ENCODE results near the gene TMEM222. TPM values are rescaled to one million over a fixed set of nuclear protein-coding genes. Genes with fewer than 3 reads are reported as not detected.

Gene TMEM222
- total and polyA plus RNA-seq, 2 of the 4 experiments (the other 2 are of a cell fraction) = 19.9 to 54.1 TPM

- Histone ChIP-seq H3K56ac (ENCODE audit: extremely low read depth, insufficient read depth, low read length) (peak overlapping the region; percentile 89), H3K4me2 (ENCODE audit: low read depth, low read length) (peak overlapping the region; percentile 59), H2BK120ac (ENCODE audit: low read depth, low read length) (peak overlapping the region; percentile 100), H2AK5ac (ENCODE audit: low read depth, low read length) (peak overlapping the region; percentile 100), H3K36me3 (ENCODE audit: control insufficient read depth, insufficient read depth, low read length) (peaks cover 14% of the 10 kb centered on the region; the same call in 1 of the 2 replicates), H2BK20ac (ENCODE audit: low read depth, low read length) (peak overlapping the region; percentile 99), H3K4me1 (ENCODE audit: control insufficient read depth, insufficient read depth, low read length) (peaks cover 27% of the 10 kb centered on the region), H3K27ac (ENCODE audit: insufficient read depth, low read length) (peak overlapping the region; percentile 95), H3K9me1 (ENCODE audit: insufficient read depth, low read length) (peaks cover 13% of the 10 kb centered on the region), H3K79me1 (ENCODE audit: low read depth in 1 of 2, low read length in 2 of 2) (peaks cover 0 to 21% of the 10 kb centered on the region in 2 experiments; a peak in 2 of 4 replicates), H4K8ac (ENCODE audit: low read depth in 2 of 2, low read length in 2 of 2) (peak overlapping the region; percentile 99), H3K4ac (ENCODE audit: low read depth, low read length) (peak overlapping the region; percentile 100), H4K91ac (ENCODE audit: insufficient read depth, low read depth, low read length) (peak overlapping the region; percentile 99), H3K9me3 (ENCODE audit: control insufficient read depth, insufficient read depth, low read length) (no peaks in the 10 kb centered on the region), H2BK15ac (ENCODE audit: low read depth, low read length) (peak overlapping the region; percentile 98), H4K5ac (ENCODE audit: low read depth, low read length) (peak overlapping the region; percentile 96), H3K27me3 (ENCODE audit: control insufficient read depth, insufficient read depth, low read length) (no peaks in the 10 kb centered on the region), H3K4me3 (ENCODE audit: insufficient read depth, low read depth, low read length) (no peak overlapping the region), H2AFZ (replicated peaks; ENCODE audit: low read length, poor library complexity) (peak overlapping the region; percentile 92), H2AK9ac (replicated peaks; ENCODE audit: low read depth, low read length, poor library complexity) (peak overlapping the region; percentile 94), H4K20me1 (ENCODE audit: insufficient read depth, low read length) (0 out of 2 replicates have a peak, but pooled peaks cover 4% of the 10 kb centered on the region), H3K9ac (ENCODE audit: low read depth, low read length) (peak overlapping the region; percentile 66), H3K18ac (ENCODE audit: low read depth, low read length) (peak overlapping the region; percentile 94), H3K23ac (ENCODE audit: low read depth, low read length) (peak overlapping the region; percentile 100), H2BK5ac (ENCODE audit: low read depth, low read length, poor library complexity, severe bottlenecking) (peak overlapping the region; percentile 97), H3K14ac (replicated peaks; ENCODE audit: low read depth, low read length) (peak overlapping the region; percentile 100)
- no TSS peak for BruUV-seq (replicated peaks)
- no peak for TF ChIP-seq MXI1 (IDR thresholded peaks at IDR 0.05; ENCODE audit: borderline replicate concordance, low read depth, low read length)
- TF ChIP-seq MAZ (IDR thresholded peaks at IDR 0.05; ENCODE audit: borderline replicate concordance, low read depth, low read length) = peak; percentile 88
- TF ChIP-seq NFE2L2 (IDR thresholded peaks at IDR 0.05; ENCODE audit: low read depth, low read length) = no peak
- TF ChIP-seq RCOR1 (IDR thresholded peaks at IDR 0.05; ENCODE audit: insufficient replicate concordance, low read length) = peak; percentile 30
- TF ChIP-seq MAFK (IDR thresholded peaks at IDR 0.05; ENCODE audit: low read depth, low read length) = no peak
- no peak for TF ChIP-seq ELK1 (IDR thresholded peaks at IDR 0.05; ENCODE audit: borderline replicate concordance, low read depth, low read length)
- no peak for TF ChIP-seq CHD1 (IDR thresholded peaks at IDR 0.05; ENCODE audit: low read depth, low read length)
- peak; percentile 21; the same call in 1 of the 2 replicates for TF ChIP-seq POLR2A (IDR thresholded peaks at IDR 0.05; ENCODE audit: low read depth, low read length)
- TF ChIP-seq RAD21 (IDR thresholded peaks at IDR 0.05; ENCODE audit: low read length) = peak; percentile 25; the same call in 1 of the 2 replicates
- peak; percentile 22; the same call in 1 of the 2 replicates for TF ChIP-seq FOS (IDR thresholded peaks at IDR 0.05; ENCODE audit: low read depth, low read length)
- no peak for TF ChIP-seq CTCF (conservative IDR thresholded peaks at IDR 0.05; ENCODE audit: low read depth, low read length)
- TF ChIP-seq BHLHE40 (IDR thresholded peaks at IDR 0.05; ENCODE audit: low read depth, low read length) = peak; percentile 39; the same call in 1 of the 2 replicates
- ChIA-PET POLR2A (ENCODE audit: unreplicated experiment) (interaction anchor here (0.5 to 0.9 kb wide), 4 partner anchors 91 to 303 kb away, joined by 4 to 10 read pairs (median 7); no protein-coding TSS in a partner anchor), CTCF (interaction anchor here (0.6 to 7.1 kb wide), 20 partner anchors 9 to 363 kb away, joined by 3 to 79 read pairs (median 4); partner anchors contain the start of gene AHDC1)
- dilution Hi-C loops (cut with HindIII; ENCODE audit: low sequenced_read_pairs, unreplicated experiment) (no loop called here), in situ Hi-C loops (cut with MboI; ENCODE audit: low sequenced_read_pairs) (loop anchor here (5.0 kb wide), 2 partner anchors 93 to 308 kb away; partner anchors contain the start of gene GPR3), intact Hi-C loops (cut with micrococcal nuclease) (loop anchor here (1.0 to 5.0 kb wide), 6 partner anchors 67 to 363 kb away; partner anchors contain the start of gene MAP3K6)
- ATAC-seq (ENCODE audit: low read depth) (peak; percentile 78), DNase-seq (peak; percentile 100)
- WGBS, 2 experiments (ENCODE audit: extremely low coverage in 2 of 2, insufficient read length in 1 of 2) = 27% methylated on average over 7 of the region's 14 CpGs; no CpG with 5 or more reads in 1 of the 2 experiments
These were observed 22.3 kb upstream of the TMEM222 start for GRCh38 chr1:27299385-27300271.

All from IMR-90 (cell line).